Measurements from ENCODE around the gene PITPNM3.

The PITPNM3 gene

DNA sequence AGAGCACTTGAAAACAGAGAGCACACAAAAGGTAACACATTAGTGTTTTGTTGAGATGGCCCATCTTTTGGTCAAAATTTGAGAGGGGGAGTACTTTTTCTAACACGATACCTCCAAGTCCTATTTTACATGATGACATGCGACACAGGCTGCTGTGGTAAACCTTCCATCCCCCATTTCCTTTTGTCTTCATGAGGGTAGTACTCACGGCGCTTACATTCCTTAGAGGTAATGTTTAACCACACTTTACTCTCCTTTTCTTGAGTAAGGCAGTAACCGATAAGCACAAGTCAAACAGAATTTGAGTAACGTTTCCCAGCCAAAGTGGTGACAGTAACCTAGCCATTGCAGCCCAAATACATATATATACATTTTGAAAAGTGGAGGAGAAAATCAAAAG is 35.8 kb upstream of the PITPNM3 start:
- no peak overlapping the region for H2AFZ ChIP-seq
- no peaks in the 10 kb centered on the region for H3K36me3 ChIP-seq (ENCODE audit: control insufficient read depth, insufficient read depth, low read length)
- no peaks in the 10 kb centered on the region for H3K9me3 ChIP-seq (ENCODE audit: control insufficient read depth, low read length)
- no peak overlapping the region for H3K9ac ChIP-seq
- no peaks in the 10 kb centered on the region for H3K79me2 ChIP-seq
- no peak overlapping the region for H3K4me2 ChIP-seq (ENCODE audit: low read length)
- no peaks in the 10 kb centered on the region for H3K27me3 ChIP-seq (ENCODE audit: control insufficient read depth, insufficient read depth, low read length)
- no peak overlapping the region for H3K4me3 ChIP-seq (ENCODE audit: low read depth, low read length)
- H3K27ac ChIP-seq, result no peak overlapping the region
- TF ChIP-seq, protein P1, sequence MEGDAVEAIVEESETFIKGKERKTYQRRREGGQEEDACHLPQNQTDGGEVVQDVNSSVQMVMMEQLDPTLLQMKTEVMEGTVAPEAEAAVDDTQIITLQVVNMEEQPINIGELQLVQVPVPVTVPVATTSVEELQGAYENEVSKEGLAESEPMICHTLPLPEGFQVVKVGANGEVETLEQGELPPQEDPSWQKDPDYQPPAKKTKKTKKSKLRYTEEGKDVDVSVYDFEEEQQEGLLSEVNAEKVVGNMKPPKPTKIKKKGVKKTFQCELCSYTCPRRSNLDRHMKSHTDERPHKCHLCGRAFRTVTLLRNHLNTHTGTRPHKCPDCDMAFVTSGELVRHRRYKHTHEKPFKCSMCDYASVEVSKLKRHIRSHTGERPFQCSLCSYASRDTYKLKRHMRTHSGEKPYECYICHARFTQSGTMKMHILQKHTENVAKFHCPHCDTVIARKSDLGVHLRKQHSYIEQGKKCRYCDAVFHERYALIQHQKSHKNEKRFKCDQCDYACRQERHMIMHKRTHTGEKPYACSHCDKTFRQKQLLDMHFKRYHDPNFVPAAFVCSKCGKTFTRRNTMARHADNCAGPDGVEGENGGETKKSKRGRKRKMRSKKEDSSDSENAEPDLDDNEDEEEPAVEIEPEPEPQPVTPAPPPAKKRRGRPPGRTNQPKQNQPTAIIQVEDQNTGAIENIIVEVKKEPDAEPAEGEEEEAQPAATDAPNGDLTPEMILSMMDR (IDR thresholded peaks at IDR 0.05), result no peak
- no peaks in the 10 kb centered on the region for H3K4me1 ChIP-seq

DNA sequence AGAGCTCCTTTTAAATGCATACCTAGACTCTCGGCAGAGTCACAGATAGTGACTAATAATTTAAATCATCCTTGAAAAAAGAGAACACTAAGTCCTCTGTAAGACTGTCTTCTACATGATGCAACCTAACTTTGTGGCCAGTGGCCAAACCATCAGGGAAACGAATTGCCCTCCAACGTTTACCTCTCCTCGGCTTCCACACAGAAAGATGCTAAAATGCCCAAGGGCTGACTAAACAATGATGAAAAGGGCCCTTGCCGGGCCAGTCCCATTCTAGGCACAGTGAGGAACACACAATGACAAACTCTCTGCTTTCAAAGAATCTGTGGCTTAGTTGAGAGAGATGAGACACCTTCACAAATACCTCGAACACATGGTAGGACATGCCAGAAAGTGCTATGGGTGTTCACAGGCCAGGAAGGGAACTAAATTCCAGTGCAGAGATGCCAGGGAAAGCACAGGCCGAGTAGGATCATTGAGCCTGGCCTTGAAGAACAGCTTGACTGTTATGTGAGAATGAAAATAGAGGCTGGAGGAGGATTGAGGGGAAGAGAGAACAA is 35.3 kb upstream of the PITPNM3 start:
- TF ChIP-seq, protein P1 (IDR thresholded peaks at IDR 0.05), result no peak

DNA sequence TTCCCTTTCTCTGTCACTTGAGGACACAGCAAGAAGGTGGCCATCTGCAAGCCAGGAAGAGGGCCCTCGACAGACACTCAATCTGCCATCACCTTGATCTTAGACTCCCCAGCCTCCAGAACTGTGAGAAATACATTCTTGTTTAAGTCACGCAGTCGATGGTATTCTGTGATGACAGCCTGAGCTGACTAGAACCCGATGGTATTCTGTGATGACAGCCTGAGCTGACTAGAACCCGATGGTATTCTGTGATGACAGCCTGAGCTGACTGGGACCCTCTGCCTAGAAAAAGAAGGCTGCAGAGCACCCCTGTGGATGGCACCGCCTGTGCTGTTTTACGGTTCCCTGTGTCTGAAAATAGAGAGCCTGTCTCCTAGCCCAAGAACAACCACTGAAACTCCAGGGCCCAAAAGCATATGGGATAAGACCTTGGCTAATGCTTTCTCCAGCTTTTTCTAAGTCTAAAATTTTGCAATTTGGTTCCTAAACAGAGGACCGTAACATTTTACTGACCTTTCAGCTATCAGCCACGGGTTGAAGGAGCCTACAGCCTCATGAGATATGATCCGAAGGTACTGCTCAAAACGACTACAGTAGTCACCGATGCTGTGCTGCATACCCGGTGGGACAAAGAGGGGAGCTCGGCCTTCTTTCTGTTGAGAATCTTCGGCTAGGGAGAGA is 33.1 kb upstream of the PITPNM3 start:
- Histone ChIP-seq H3K9me3 (ENCODE audit: control insufficient read depth, low read length) (no peaks in the 10 kb centered on the region), H3K27me3 (ENCODE audit: control insufficient read depth, insufficient read depth, low read length) (no peaks in the 10 kb centered on the region), H3K36me3 (ENCODE audit: control insufficient read depth, insufficient read depth, low read length) (no peaks in the 10 kb centered on the region), H3K79me2 (no peaks in the 10 kb centered on the region), H3K4me2 (ENCODE audit: low read length) (no peak overlapping the region), H2AFZ (no peak overlapping the region), H3K27ac (no peak overlapping the region), H3K9ac (no peak overlapping the region), H3K4me1 (no peaks in the 10 kb centered on the region), H3K4me3 (ENCODE audit: low read depth, low read length) (no peak overlapping the region)
- TF ChIP-seq, protein P1 (IDR thresholded peaks at IDR 0.05), result no peak

More for the DNA sequence above, 35.3 kb upstream of the PITPNM3 start:
- Histone ChIP-seq H3K27me3 (ENCODE audit: control insufficient read depth, insufficient read depth, low read length) (no peaks in the 10 kb centered on the region), H3K4me1 (no peaks in the 10 kb centered on the region), H2AFZ (no peak overlapping the region), H3K9ac (no peak overlapping the region), H3K79me2 (no peaks in the 10 kb centered on the region), H3K4me2 (ENCODE audit: low read length) (no peak overlapping the region), H3K4me3 (ENCODE audit: low read depth, low read length) (no peak overlapping the region), H3K36me3 (ENCODE audit: control insufficient read depth, insufficient read depth, low read length) (no peaks in the 10 kb centered on the region), H3K9me3 (ENCODE audit: control insufficient read depth, low read length) (no peaks in the 10 kb centered on the region), H3K27ac (no peak overlapping the region)

DNA sequence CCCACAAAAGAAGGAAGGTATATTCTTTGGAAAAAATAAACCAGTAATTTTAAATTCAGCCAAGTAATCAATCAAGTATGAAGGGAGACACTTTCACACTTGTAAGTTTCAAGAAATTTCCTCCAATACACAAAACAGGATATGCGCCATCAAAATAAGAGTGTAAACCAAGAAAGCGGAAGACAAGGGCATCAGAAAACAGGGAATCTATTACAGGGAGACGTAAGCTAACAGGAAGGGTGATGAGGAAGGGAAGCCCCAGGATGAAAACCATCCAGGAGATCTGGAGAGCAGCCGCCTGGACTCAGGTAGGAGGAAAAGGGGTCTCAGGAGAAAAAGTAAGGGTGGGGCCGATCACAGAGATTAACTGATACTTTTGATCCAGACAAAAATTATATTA is 31.8 kb upstream of the PITPNM3 start:
- Histone ChIP-seq H2AFZ (no peak overlapping the region), H3K9me3 (ENCODE audit: control insufficient read depth, low read length) (no peaks in the 10 kb centered on the region), H3K27me3 (ENCODE audit: control insufficient read depth, insufficient read depth, low read length) (no peaks in the 10 kb centered on the region), H3K27ac (no peak overlapping the region), H3K4me3 (ENCODE audit: low read depth, low read length) (no peak overlapping the region), H3K9ac (no peak overlapping the region), H3K79me2 (no peaks in the 10 kb centered on the region), H3K36me3 (ENCODE audit: control insufficient read depth, insufficient read depth, low read length) (peaks cover 3% of the 10 kb centered on the region), H3K4me1 (no peaks in the 10 kb centered on the region), H3K4me2 (ENCODE audit: low read length) (no peak overlapping the region)
- TF ChIP-seq, protein P1 (IDR thresholded peaks at IDR 0.05), result no peak

DNA sequence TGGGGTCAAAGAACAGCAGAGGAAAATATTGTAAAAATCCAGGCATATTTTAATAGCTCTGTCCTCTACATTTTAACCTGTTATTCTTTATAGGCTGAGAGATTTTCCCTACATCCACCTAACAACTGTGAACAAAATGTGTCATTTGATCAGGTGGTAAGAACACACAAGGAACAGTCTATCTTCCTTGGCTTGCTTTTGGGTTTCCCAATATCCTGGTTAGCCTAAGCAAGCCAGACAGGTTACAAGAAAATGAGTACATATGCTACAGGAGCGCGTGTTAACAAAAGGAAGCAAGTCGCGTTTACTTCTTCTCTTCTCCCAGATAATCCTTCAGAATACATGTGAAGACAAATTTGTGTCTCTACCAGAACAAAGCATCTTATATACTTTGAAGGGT is 31.0 kb upstream of the PITPNM3 start:
- H3K79me2 ChIP-seq, result no peaks in the 10 kb centered on the region
- H3K4me1 ChIP-seq, result no peaks in the 10 kb centered on the region
- H3K4me2 ChIP-seq (ENCODE audit: low read length), result no peak overlapping the region
- no peak overlapping the region for H2AFZ ChIP-seq
- no peaks in the 10 kb centered on the region for H3K27me3 ChIP-seq (ENCODE audit: control insufficient read depth, insufficient read depth, low read length)
- TF ChIP-seq, protein P1 (IDR thresholded peaks at IDR 0.05), result no peak
- no peak overlapping the region for H3K27ac ChIP-seq
- no peaks in the 10 kb centered on the region for H3K9me3 ChIP-seq (ENCODE audit: control insufficient read depth, low read length)
- no peak overlapping the region for H3K9ac ChIP-seq
- H3K4me3 ChIP-seq (ENCODE audit: low read depth, low read length), result no peak overlapping the region
- H3K36me3 ChIP-seq (ENCODE audit: control insufficient read depth, insufficient read depth, low read length), result peaks cover 3% of the 10 kb centered on the region
